Thyroid gland (tissue), 4 donors: ENCODE measurements around the gene HMGN2.

Source experiments
- POLR2A ChIP-seq, 2 donors: fragments of 450-650 bp; IDR thresholded peaks; one replicate each; pipeline ENCODE4 v1.6.1; 2017; ENCODE audit warnings: antibody characterized with exemption in 2 of 2, mild to moderate bottlenecking in 2 of 2, moderate library complexity in 1 of 2
- TF ChIP-seq, protein P1 (sequence below), 6 experiments: fragments of 200-600 bp in 3 of 6; fragments of 450-650 bp in 3 of 6; sonication (generic) in 3 of 6; IDR thresholded peaks; one replicate each; pipeline ENCODE4 v1.5.1; 2016 to 2019; ENCODE audit warnings: antibody characterized with exemption in 6 of 6, mild to moderate bottlenecking in 2 of 6, inconsistent platforms in 1 of 6, moderate library complexity in 1 of 6

DNA sequence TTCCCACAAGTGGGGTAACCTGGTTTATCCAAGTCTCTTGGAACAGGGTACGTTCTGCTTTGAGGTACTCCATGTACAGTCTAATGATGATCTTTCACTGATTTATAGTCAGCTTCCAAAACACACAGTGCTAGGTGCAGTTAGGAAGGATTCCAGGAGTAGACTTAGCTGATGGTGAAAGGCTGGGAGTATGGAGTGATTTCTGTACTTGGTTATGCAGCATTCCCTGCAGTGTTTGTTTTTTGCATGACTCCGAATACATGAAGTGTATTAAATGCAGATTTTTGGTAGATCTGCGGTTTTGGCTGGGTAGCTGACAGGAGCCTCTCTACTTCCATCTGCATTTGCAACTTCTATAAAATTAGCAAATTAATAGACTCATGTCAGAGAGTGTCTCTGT, 3.7 kb downstream of the HMGN2 start:
- TF ChIP-seq, protein P1, sequence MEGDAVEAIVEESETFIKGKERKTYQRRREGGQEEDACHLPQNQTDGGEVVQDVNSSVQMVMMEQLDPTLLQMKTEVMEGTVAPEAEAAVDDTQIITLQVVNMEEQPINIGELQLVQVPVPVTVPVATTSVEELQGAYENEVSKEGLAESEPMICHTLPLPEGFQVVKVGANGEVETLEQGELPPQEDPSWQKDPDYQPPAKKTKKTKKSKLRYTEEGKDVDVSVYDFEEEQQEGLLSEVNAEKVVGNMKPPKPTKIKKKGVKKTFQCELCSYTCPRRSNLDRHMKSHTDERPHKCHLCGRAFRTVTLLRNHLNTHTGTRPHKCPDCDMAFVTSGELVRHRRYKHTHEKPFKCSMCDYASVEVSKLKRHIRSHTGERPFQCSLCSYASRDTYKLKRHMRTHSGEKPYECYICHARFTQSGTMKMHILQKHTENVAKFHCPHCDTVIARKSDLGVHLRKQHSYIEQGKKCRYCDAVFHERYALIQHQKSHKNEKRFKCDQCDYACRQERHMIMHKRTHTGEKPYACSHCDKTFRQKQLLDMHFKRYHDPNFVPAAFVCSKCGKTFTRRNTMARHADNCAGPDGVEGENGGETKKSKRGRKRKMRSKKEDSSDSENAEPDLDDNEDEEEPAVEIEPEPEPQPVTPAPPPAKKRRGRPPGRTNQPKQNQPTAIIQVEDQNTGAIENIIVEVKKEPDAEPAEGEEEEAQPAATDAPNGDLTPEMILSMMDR (IDR thresholded peaks at IDR 0.05): no peak
- TF ChIP-seq POLR2A (IDR thresholded peaks at IDR 0.05): no peak
